GM18508 (cell line): Measurements from ENCODE around the gene LTF.
"Not testable (repeated sequence)": the region's sequence is repeated elsewhere in the genome, so short reads cannot be mapped to it uniquely, and the experiment has no call there.

Source experiments
- ATAC-seq: cut with Tn5 transposase; IDR thresholded peaks from one replicate; pipeline ENCODE4 v1.9.1; 2021; ENCODE audit warnings: moderate number of reproducible peaks; ENCODE audit not compliant: insufficient read depth, unreplicated experiment

LTF gene

GRCh38 chr3:46416811-46417510 is 47.7 kb downstream of the LTF start:
- no peak for ATAC-seq

GRCh38 chr3:46416125-46416810 is 48.4 kb downstream of the LTF start:
- no peak for ATAC-seq

GRCh38 chr3:46414739-46415138 is 50.0 kb downstream of the LTF start:
- ATAC-seq = no peak

DNA sequence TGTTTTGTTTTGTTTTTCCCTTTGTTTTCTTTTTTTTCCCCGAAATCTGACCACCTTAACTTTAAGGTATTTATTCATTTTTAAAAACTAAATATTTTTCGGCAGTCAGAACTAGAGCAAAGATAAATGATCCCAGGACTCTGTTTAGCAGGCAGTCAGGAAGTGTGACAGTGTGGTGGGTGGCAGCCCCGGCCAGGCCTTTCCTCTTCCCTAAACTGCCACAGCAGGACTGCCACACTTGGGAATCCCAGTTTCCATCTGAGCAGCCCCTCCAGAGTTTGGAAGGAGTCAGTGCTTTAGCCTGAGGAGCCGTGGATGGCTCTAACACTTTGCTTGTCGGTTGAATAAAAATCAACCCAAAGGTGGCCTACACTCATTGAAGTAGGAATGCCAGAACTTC is 50.8 kb downstream of the LTF start:
- ATAC-seq = no peak

DNA sequence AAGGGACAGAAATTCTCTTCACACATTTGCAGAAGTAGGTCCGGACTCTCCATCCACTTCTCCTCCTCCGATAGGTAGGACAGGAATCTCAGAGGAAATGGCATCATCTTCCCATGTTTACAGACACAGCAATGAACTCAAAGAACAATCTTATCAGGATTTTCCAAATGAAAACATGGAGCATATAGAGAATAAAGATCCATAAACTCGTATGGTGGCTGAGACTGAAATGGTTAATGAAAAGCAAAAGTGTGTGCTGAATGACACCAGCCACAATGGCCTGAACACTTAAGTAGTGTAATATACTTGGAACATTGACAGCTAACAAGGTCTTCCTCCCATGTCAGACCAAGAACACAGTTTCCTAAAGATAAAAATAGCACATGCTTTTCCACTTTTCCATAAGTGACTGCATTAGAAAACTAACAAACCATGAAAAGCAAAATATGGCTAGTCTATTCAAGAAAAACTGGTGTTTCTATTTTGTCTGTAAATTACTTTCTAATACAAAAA is 51.9 kb downstream of the LTF start:
- no peak for ATAC-seq

DNA sequence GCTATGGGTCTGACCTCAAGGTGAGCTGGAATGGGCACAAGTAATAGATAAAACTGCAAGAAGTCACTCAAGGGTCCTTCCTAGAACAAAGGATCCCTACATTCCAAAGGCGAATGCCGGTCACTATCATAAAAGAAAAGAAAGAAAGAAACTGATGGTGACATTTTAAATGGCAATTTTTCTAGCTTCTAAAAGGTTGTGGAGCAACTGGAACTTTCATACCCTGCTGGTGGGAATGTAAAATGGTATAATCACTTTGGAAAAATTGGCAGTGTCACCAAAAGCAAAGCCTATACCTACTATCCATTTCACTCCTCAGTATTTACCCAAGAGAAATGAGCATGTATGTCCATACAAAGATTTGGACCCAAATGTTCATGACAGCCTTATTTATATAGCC is 53.4 kb downstream of the LTF start:
- ATAC-seq = no peak

GRCh38 chr3:46410669-46411068 is 54.0 kb downstream of the LTF start:
- ATAC-seq = no peak

DNA sequence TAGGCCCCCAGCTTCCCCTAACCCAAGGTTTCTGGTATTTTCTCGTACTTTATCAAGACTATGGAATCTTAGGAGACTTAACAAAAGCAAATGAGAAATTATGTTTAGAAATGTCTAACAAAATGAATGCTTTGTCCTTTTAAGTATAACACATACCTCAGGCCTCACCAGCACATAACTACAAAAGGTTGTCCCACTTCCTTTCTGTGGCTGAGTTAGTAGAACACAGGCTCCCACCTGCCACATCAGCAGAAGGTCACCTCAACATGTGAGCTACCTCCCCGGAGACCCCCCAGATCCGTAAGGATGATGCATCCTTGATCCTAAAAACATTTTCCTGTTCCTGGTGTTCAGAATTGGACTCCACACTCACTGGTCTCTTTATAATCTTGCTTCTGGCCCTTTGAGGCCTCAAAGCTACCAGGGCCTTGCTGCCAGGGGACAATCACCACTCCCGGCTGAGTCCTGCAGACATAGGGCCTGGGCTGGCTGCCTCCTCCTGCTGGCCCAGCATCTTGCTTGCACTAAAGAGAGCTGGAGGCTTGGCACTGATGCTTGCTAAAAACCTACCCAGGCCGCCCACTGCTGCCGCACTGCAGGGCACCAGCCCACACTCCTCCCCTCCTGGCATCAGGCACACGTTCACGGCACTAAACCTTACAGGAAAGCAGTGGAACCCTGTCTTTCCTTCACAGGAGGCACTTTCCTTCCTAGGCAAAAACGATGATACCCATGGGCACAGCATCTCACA is 54.8 kb downstream of the LTF start:
- no peak for ATAC-seq

DNA sequence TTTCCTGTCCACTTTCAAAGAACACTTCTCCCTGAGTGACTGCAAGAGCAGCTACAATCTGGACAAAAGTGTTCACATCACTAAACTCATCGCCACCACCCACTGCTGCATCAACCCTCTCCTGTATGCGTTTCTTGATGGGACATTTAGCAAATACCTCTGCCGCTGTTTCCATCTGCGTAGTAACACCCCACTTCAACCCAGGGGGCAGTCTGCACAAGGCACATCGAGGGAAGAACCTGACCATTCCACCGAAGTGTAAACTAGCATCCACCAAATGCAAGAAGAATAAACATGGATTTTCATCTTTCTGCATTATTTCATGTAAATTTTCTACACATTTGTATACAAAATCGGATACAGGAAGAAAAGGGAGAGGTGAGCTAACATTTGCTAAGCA is 55.9 kb downstream of the LTF start:
- ATAC-seq = no peak

- ATAC-seq = no peak
These were observed 56.7 kb downstream of the LTF start for GRCh38 chr3:46407970-46408369.

DNA sequence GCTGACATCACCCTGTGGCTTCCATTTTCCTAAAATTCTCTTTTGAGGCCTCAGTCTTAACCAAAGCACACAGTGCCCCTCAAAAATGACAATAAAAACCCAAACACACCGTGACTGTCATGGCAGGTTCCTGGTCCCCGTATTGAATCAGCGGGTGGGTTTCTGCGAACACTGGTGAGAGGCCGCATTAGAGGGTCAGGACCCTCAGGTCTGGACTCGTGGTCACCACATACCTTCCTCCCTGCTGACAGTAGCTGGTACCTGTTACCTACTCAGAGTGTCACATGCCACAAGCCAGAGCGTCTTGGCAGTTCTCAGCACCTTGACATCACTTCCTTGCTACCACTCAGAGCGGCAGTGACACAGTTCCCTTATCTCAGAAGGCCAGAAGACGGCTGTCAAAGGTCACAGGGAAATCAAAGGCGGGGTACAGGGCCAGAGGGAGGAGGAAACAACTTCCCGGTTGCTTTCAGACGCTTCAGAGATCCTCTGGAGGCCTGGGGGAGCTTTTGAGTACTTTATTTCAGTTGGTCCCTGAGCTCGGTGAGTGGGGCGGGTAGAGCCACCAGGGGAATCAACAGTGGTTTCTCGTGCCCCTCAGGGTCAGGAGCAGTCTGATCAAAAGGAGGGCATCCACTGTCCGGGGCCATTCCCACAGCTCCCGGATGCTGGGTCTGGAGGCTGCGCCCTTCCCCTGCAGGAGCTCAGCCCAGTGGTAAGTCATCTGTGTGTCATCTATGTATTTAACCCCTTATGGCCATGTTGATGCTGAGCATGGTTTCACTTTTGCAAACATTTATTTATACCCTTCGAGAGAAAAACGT is 57.7 kb downstream of the LTF start, which contains the start of the genes CCR5AS and CCRL2:
TSS of gene CCR5AS (minus strand) at position 279 of the 824 bp plus-strand sequence.
TSS of gene CCRL2 (plus strand) at position 472 of the 824 bp plus-strand sequence. CDS start 821 bp downstream, outside the sequence.
- no peak for ATAC-seq

DNA sequence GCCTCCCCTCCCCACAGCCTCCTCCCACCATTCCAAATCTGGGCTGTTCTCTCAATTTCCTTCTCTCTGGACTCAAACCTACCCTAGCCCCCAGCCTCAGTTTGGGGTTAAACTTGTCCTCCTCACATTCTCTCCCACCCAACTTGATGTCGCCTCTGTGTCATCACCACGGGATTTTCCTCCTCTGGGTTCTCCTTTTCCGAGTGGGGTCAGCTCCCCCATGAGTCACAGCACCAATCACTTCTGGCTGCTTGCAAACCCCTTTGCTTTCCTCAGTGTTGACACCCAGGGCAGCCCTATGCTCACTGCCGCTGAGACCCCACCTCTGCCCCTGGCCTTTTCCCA is 58.3 kb downstream of the LTF start:
- ATAC-seq = no peak

DNA sequence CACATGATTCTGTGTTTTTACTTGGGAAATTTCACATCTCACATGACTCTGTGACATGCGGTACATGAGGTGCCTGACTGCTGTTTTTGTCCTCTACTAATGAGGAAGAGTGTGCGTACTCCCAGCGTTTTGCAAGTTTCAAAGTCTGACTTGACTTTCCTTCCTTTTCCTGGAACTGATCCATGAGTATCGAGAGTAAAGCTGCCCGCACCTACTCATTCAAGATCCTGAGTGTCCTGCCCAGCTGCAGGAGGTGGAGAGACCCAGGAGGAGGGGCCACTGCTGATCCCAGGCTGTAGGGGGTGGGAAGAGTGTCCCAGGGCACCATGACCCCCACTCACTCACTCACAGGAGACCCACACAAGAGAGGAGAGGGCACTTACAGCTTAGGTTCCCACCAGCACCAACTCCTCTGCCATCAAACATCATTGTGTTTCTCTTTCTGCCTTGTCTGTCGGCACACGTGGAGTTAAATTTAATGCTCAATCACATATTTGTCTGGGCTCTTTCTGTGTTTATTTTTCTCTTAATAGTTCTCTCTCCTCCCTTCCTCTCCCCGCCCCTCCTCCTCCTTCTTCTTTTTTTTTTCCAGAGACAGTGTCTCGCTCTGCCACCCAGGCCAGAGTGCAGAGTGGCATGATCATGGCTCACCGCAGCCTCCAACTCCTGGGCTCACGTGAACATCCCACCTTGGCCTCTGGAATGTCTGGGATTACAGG is 59.2 kb downstream of the LTF start:
- ATAC-seq = no peak

DNA sequence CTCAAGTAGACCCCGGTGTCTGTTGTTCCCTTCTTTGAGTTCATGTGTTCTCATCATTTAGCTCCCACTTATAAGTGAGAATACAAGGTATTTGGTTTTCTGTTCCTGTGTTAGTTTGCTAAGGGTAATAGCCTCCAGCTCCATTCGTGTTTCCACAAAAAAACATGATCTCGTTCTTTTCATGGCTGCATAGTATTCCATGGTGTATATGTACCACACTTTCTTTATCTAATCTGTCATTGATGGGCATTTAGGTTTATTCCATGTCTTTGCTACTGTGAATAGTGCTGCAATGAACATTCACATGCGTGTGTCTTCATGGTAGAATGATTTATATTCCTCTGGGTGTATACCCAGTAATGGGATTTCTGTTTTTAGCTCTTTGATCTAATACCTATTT is 61.8 kb downstream of the LTF start:
- not testable (repeated sequence) for ATAC-seq

DNA sequence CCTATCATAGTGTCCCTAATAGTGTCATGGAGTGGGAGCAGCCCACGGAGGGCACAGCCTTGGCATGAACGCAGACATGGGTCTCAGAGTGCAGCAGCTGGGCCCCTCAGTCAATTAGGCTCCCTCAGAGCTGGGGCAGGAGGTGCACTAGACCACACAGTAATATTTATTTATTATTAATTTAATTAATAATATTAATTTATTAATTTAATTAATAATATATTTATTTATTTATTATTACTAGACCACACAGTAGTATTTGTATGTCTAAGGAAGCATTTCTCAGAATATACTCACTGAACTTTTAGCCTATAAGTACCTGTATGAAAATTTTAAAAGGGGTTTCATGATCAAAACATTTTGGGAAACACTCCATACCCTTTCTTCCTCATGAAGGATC is 63.1 kb downstream of the LTF start:
- no peak for ATAC-seq

DNA sequence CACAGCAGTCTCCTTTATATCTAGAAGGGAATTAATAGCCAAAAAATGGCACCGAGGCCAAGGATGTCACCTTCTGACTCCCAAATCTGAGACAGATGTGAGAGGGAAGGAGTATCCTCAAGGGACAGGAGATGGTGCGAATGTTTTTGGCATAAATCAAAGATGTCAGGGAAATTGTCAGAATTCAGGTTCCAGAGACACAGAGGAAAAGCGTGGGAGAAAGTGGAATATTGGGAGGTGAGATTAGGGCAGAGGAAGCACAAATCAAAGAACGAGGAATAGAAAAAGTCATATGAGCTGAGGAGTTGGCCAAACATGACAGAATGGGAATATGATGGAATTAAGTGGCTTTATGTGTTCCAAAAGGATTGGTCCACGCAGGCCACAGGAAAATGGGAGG is 63.9 kb downstream of the LTF start:
- no peak for ATAC-seq

DNA sequence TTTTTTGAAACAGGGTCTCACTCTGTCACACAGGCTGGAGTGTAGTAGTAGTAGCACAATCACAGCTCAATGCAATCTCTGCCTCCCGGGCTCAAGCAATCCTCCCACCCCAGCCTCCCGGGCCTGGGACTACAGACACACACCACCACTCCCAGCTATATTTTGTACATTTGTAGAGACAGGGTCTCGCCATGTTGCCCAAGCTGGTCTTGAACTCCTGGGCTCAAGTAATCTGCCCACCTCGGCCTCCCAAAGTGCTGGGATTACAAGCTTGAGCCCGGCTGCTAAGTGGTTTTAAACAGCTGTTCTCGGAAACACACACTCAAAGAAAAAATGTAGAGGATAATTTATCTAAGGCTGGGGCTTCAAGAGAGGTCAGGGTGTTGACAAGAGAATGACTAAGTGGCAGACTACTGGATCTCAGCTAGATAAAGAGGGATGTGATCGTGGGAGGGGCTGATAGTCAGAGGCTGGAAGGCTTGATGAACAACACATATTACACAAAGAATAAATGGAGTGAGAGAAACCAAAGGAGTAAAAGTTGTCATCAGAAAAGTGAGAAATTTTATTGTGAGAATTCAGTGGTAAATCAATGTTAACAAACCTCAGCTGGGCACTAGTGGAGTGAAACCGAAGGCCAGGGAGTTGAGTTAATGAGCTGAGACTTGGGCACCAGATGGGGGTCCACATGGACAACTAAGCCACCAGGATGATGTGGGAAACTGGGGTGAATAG is 64.5 kb downstream of the LTF start:
- no peak for ATAC-seq

- no peak for ATAC-seq
These were observed 65.1 kb downstream of the LTF start for GRCh38 chr3:46399557-46399956.

DNA sequence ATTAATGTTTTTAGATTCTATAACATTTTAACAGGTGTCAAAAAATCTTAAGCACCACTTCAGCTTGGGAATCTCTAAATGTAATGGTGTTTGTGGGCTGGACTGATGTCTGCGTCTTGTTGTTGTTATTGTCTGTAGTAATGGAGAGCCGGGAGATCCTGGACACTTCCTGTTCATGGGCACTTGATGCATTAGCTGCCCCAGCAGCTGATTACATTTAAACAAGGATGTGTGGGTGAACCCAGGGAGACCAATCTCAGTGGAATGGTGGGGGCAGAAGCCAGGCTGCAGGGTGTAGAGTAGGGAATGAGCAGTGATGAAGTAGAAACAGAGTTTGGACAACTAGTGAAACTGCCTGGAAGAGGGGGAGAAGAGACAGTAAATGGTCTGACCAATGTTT is 65.6 kb downstream of the LTF start:
- ATAC-seq = no peak
